IPS-18a (cell line): Measurements from ENCODE around the gene ADAMTS5.
A peak's percentile ranks its signal among the peaks of the same experiment; 100 is the strongest.

Experiments used
- H3K27ac ChIP-seq: one replicate; pipeline ENCODE4 v1.5.1; 2013; ENCODE audit warnings: low read length
- H3K27me3 ChIP-seq: one replicate; pipeline ENCODE4 v1.6.1; 2013; ENCODE audit warnings: mild to moderate bottlenecking, low read length; ENCODE audit not compliant: control insufficient read depth, insufficient read depth
- H3K36me3 ChIP-seq: one replicate; pipeline ENCODE4 v1.6.1; 2013; ENCODE audit warnings: low read depth, low read length; ENCODE audit not compliant: control insufficient read depth
- H3K4me1 ChIP-seq: one replicate; pipeline ENCODE4 v1.6.1; 2013; ENCODE audit warnings: low read depth, low read length; ENCODE audit not compliant: control insufficient read depth
- H3K4me3 ChIP-seq: one replicate; pipeline ENCODE4 v1.5.1; 2013; ENCODE audit warnings: low read length
- H3K9ac ChIP-seq: one replicate; pipeline ENCODE4 v1.6.1; 2013; ENCODE audit warnings: mild to moderate bottlenecking, low read length, moderate library complexity
- H3K9me3 ChIP-seq: one replicate; pipeline ENCODE4 v1.6.1; 2013; ENCODE audit warnings: low read depth, low read length; ENCODE audit not compliant: control insufficient read depth

ADAMTS5 gene

GRCh38 chr21:26967062-26967913 is at the start of gene ADAMTS5:
Gene ADAMTS5 (minus strand): TSS chr21:26967088. CDS start chr21:26966391, 697 bp downstream.
- Histone ChIP-seq H3K4me1 (peaks cover 7% of the 10 kb centered on the region), H3K27ac (no peak within 1 kb of the TSS), H3K36me3 (no peaks in the 10 kb centered on the region), H3K9ac (peak within 1 kb of the TSS; percentile 57), H3K9me3 (no peaks in the 10 kb centered on the region), H3K4me3 (peak within 1 kb of the TSS; percentile 62), H3K27me3 (peaks cover 47% of the 10 kb centered on the region)

GRCh38 chr21:27001526-27001925 is 34.6 kb upstream of the ADAMTS5 start:
- H3K36me3 ChIP-seq: no peaks in the 10 kb centered on the region
- no peak overlapping the region for H3K4me3 ChIP-seq
- H3K9ac ChIP-seq: no peak overlapping the region
- no peaks in the 10 kb centered on the region for H3K4me1 ChIP-seq
- H3K9me3 ChIP-seq: no peaks in the 10 kb centered on the region
- H3K27ac ChIP-seq: no peak overlapping the region
- no peaks in the 10 kb centered on the region for H3K27me3 ChIP-seq

GRCh38 chr21:26983576-26983975 is 16.7 kb upstream of the ADAMTS5 start:
- H3K27me3 ChIP-seq: no peaks in the 10 kb centered on the region
- H3K4me3 ChIP-seq: no peak overlapping the region
- no peaks in the 10 kb centered on the region for H3K4me1 ChIP-seq
- no peak overlapping the region for H3K27ac ChIP-seq
- H3K9ac ChIP-seq: no peak overlapping the region
- H3K36me3 ChIP-seq: no peaks in the 10 kb centered on the region
- no peaks in the 10 kb centered on the region for H3K9me3 ChIP-seq

DNA sequence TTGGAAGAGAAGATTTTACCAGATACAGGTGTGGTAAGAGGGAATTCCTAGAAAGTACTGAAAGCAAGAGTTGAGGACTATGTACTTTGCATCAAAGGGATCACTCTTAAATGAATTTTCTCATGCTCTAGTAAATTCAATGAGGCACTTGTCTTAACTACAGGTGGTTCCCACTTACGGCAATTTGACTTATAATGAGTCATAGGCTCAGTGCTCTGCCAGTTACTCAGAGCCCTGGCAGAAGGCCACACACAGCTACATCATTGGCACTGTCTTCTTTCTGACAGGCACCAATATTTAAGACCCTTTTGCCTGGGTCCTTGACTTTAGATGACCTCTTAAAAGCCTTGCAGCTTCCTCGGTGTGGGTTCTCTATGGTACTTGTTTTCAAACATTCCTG is 15.9 kb upstream of the ADAMTS5 start:
- no peaks in the 10 kb centered on the region for H3K9me3 ChIP-seq
- H3K9ac ChIP-seq: no peak overlapping the region
- H3K27me3 ChIP-seq: no peaks in the 10 kb centered on the region
- H3K4me3 ChIP-seq: no peak overlapping the region
- no peaks in the 10 kb centered on the region for H3K4me1 ChIP-seq
- no peaks in the 10 kb centered on the region for H3K36me3 ChIP-seq
- no peak overlapping the region for H3K27ac ChIP-seq

DNA sequence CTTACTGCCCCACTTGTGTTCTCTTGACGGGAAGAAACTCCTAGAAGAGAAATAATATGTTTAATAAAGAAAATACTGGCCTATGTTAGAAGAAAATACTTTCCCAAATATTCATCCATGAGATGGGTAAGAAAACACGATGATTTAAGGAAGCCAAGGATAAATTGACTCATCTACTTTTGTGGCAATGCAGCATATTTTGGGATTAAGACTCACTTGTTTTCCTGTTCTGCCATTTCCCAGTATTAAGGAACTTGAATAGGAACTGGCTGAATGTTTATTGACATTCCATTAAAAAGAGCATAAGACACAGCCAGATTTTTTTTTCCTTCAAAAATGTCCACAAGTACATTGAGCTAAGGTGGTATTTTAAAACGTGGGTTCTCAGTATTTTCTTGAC is 10.9 kb upstream of the ADAMTS5 start:
- Histone ChIP-seq H3K9me3 (no peaks in the 10 kb centered on the region), H3K4me1 (no peaks in the 10 kb centered on the region), H3K27me3 (no peaks in the 10 kb centered on the region)

GRCh38 chr21:26973226-26973625 is 6.3 kb upstream of the ADAMTS5 start:
- Histone ChIP-seq H3K9me3 (no peaks in the 10 kb centered on the region), H3K4me3 (no peak overlapping the region), H3K4me1 (peaks cover 3% of the 10 kb centered on the region), H3K27ac (no peak overlapping the region), H3K9ac (no peak overlapping the region), H3K36me3 (no peaks in the 10 kb centered on the region), H3K27me3 (peaks cover 10% of the 10 kb centered on the region)

More for the DNA sequence above, 10.9 kb upstream of the ADAMTS5 start:
- Histone ChIP-seq H3K27ac (no peak overlapping the region), H3K36me3 (no peaks in the 10 kb centered on the region), H3K9ac (no peak overlapping the region), H3K4me3 (no peak overlapping the region)

DNA sequence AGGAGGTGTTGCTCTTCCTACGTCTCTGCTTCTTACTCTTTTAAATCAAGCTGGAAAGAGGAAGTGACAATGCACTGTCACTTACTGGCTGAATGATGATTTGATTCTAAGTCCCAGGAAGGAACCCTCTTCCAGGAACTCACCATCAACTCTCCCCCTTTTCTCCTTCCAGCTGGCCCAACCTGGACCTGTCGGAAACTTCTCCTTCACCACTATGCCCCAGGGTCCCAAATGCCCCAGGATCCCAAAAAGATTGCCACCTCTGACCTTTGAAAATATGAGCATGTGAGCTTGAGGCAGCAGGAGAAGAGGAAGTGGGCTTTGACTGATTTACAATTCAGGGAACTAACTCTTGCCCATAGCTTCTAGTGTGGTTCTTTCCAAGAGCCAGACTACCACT is 5.3 kb upstream of the ADAMTS5 start:
- Histone ChIP-seq H3K9me3 (no peaks in the 10 kb centered on the region), H3K27me3 (peaks cover 20% of the 10 kb centered on the region), H3K27ac (no peak overlapping the region)

DNA sequence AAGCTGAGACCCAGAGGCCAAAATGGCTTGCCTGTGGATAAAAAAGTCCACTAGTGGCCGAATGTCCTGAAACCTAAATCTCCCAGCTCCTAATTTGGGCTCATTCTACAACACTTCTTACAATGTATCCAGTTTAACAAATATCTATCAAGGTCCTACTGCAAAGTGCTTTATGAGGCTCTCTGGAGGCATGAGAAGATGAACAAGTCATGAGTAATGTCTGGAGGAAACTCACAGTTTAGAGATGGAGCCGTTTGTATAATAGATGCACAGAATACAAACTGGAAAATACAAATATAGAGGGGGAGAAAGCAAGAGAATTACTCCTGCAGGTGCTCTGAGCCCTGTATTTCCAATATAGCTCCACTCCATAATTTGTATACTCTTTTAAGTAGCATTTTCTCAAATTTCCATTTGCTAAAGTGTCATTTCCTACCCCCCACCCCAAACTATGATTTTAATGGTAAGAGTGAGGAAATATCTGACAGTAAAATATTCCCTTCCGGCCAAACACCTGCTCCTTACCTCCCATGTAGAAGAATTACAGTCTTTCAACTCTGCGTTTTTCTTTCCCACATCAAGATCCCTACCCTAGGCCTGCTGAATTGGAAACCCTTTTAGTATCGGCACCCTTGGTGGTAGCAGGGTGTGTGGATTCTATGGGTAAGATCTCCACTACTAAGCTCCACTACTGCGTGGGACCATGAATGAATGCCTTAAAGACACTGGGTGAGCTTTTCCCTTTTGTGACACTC is 3.3 kb upstream of the ADAMTS5 start:
- no peak overlapping the region for H3K9ac ChIP-seq
- H3K9me3 ChIP-seq: no peaks in the 10 kb centered on the region
- no peak overlapping the region for H3K27ac ChIP-seq
- H3K36me3 ChIP-seq: no peaks in the 10 kb centered on the region
- H3K4me3 ChIP-seq: no peak overlapping the region
- H3K4me1 ChIP-seq: peaks cover 7% of the 10 kb centered on the region
- peaks cover 41% of the 10 kb centered on the region for H3K27me3 ChIP-seq

More for the DNA sequence above, 5.3 kb upstream of the ADAMTS5 start:
- H3K4me1 ChIP-seq: peaks cover 7% of the 10 kb centered on the region
- no peak overlapping the region for H3K9ac ChIP-seq
- H3K36me3 ChIP-seq: no peaks in the 10 kb centered on the region
- H3K4me3 ChIP-seq: no peak overlapping the region

- no peaks in the 10 kb centered on the region for H3K36me3 ChIP-seq
- peaks cover 7% of the 10 kb centered on the region for H3K4me1 ChIP-seq
- H3K9ac ChIP-seq: peak overlapping the region; percentile 57
- H3K27ac ChIP-seq: no peak overlapping the region
- no peaks in the 10 kb centered on the region for H3K9me3 ChIP-seq
- peaks cover 47% of the 10 kb centered on the region for H3K27me3 ChIP-seq
- H3K4me3 ChIP-seq: peak overlapping the region; percentile 62
Observed at GRCh38 chr21:26966649-26967061, 233 bp downstream of the ADAMTS5 start.

- Histone ChIP-seq H3K4me1 (peaks cover 7% of the 10 kb centered on the region), H3K27me3 (peaks cover 47% of the 10 kb centered on the region), H3K27ac (no peak overlapping the region), H3K36me3 (no peaks in the 10 kb centered on the region), H3K9me3 (no peaks in the 10 kb centered on the region), H3K4me3 (peak overlapping the region; percentile 62), H3K9ac (peak overlapping the region; percentile 57)
Observed at GRCh38 chr21:26965907-26966581, 844 bp downstream of the ADAMTS5 start.
